Neural progenitor cell (in vitro differentiated cells): ENCODE results near the gene TLR3.

Experiments used
- EZH2 ChIP-seq: fragments of 200-600 bp; sonication (generic); IDR thresholded peaks from 2 replicates; pipeline ENCODE4 v1.6.1; 2017; ENCODE audit warnings: antibody characterized with exemption, mild to moderate bottlenecking, moderate library complexity
- EZH2phosphoT487 ChIP-seq: fragments of 200-600 bp; sonication (generic); IDR thresholded peaks from 2 replicates; pipeline ENCODE4 v1.6.1; 2017; ENCODE audit warnings: antibody characterized with exemption
- TF ChIP-seq, protein P1 (sequence below): fragments of 200-600 bp; sonication (generic); IDR thresholded peaks from 2 replicates; pipeline ENCODE4 v1.5.1; 2017; ENCODE audit warnings: antibody characterized with exemption, mild to moderate bottlenecking

DNA sequence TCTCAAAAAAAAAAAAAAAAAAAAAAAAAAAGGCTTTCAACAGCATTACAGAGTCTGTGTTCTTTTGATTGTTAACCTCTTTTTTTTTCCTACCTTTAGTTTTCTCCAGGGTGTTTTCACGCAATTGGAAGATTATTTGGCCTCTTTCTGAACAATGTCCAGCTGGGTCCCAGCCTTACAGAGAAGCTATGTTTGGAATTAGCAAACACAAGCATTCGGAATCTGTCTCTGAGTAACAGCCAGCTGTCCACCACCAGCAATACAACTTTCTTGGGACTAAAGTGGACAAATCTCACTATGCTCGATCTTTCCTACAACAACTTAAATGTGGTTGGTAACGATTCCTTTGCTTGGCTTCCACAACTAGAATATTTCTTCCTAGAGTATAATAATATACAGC lies 13.3 kb downstream of the TLR3 start:
- TF ChIP-seq, protein P1, sequence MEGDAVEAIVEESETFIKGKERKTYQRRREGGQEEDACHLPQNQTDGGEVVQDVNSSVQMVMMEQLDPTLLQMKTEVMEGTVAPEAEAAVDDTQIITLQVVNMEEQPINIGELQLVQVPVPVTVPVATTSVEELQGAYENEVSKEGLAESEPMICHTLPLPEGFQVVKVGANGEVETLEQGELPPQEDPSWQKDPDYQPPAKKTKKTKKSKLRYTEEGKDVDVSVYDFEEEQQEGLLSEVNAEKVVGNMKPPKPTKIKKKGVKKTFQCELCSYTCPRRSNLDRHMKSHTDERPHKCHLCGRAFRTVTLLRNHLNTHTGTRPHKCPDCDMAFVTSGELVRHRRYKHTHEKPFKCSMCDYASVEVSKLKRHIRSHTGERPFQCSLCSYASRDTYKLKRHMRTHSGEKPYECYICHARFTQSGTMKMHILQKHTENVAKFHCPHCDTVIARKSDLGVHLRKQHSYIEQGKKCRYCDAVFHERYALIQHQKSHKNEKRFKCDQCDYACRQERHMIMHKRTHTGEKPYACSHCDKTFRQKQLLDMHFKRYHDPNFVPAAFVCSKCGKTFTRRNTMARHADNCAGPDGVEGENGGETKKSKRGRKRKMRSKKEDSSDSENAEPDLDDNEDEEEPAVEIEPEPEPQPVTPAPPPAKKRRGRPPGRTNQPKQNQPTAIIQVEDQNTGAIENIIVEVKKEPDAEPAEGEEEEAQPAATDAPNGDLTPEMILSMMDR, result no peak
- no peak for TF ChIP-seq EZH2phosphoT487
- TF ChIP-seq EZH2, result no peak
